ENCODE measurements around the gene ARSJ.
A peak's percentile ranks its signal among the peaks of the same experiment; 100 is the strongest.

ARSJ gene

GRCh38 chr4:113901994-113902787 lies 77.3 kb downstream of the ARSJ start:
- DNase-seq, result peak; percentile 19

- no peak for DNase-seq
Observed at GRCh38 chr4:113899271-113900070, 80.0 kb downstream of the ARSJ start.

- DNase-seq, result no peak
Observed at GRCh38 chr4:113893546-113893945, 85.9 kb downstream of the ARSJ start.

GRCh38 chr4:113888006-113888405 lies 91.4 kb downstream of the ARSJ start:
- no peak for DNase-seq

DNA sequence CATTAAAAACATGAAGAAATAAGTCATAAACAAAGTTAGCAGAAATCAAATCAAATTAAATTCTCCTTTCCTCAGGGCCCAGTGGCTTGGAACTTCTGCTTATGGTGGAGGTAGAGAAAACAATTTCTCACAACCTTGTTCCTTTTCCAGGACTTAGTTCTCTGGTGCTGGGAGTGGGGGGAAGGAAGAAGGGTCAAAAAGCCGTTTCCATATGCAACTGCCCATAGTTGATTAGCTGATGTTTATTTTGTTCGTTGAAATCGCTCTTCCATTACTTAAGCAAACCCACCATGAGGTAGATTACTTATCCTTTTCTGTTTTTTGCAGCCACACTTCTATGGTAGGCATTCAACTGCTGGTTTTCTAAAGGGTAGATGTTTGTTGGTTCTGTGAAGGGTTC lies 94.2 kb downstream of the ARSJ start:
- no peak for DNase-seq

DNA sequence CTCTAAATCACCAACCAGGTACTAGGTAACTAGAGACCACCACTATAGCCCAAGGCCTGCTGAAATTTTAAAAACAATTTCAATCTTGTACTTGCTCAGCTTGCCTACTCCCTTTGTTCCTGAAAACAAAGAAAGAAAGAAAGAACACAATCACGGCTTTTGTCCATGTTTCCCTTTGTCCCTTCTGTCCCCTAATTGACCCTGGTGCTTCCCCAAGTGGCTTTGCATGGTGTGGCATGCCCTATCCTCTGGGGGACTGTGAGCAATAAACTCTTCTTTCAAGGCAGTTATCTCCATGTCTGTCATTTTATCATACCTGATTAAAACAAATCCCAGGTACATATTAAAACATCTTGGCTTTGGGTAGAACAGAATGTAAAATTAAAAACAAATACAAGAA lies 94.8 kb downstream of the ARSJ start:
- DNase-seq, result no peak

DNA sequence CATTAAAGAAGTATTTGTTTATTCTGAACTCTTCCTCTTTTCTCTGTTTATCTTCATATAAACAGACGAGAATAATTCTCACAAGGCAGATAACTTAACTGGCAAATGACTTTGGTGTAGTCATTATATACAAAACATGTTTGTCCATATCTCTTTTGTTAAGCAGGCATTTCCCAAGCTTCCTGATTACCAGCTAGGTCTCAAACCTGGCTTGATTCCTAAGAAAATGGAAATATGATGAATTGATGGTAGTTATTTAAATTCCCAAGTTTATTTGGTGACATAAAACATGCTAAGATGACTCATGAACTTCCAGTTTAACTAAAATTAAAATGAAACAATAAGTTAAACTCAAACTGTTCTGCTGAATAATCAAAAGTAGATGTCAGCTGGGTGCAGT lies 96.8 kb downstream of the ARSJ start:
- no peak for DNase-seq

- no peak for DNase-seq
Observed at GRCh38 chr4:113881256-113881655, 98.2 kb downstream of the ARSJ start.

- no peak for DNase-seq
Observed at GRCh38 chr4:113880240-113881028, 99.0 kb downstream of the ARSJ start.

GRCh38 chr4:113878668-113879067 lies 100.8 kb downstream of the ARSJ start:
- peak; percentile 10 for DNase-seq

- no peak for DNase-seq
Observed at GRCh38 chr4:113874480-113874879, 105.0 kb downstream of the ARSJ start.

DNA sequence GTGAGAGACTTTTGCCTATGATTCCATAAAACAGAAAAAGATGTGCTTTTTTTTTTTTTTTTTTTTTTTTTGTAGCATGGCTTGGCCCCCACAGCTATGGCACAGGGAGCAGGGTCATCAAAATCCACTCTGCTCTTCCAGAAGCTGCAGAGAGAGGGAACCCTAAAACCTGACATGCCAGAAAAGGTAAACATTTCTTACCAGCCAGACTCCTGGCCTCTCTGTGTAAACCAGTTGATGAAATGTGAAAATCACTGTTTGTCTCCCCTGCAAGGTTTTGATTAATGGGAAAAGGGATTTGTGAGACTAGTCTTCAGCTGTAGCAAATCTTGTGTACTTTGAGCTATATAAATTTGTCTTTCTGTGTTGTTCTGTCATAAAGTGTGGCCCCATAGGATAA lies 105.9 kb downstream of the ARSJ start:
- DNase-seq, result no peak

- DNase-seq, result no peak
Observed at GRCh38 chr4:113872426-113873260, 106.8 kb downstream of the ARSJ start.

DNA sequence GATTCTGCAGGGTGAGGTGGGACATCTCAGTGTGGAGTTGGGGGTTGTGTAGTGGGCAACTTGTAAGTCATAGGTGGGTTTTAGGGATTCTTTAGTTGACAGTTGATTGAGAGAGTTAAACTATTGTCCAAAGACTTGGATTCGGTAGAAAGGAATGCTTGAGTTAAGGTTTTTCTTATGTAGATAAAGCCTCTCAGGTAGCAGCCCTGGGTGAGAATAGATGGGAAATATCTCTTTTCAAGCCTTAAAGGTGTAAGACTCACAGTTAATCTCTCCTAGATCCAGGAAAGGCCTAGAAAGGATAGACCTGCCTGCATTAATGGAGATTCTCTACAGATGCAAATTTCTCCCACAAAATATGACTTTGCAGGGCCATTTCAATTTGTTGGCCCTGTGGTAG lies 108.4 kb downstream of the ARSJ start:
- DNase-seq, result no peak

- DNase-seq, result no peak
Observed at GRCh38 chr4:113869743-113870375, 109.6 kb downstream of the ARSJ start.

GRCh38 chr4:113866611-113867010 lies 112.8 kb downstream of the ARSJ start:
- no peak for DNase-seq

- DNase-seq, result no peak
Observed at GRCh38 chr4:113858924-113859323, 120.5 kb downstream of the ARSJ start.

GRCh38 chr4:113851816-113852215 lies 127.6 kb downstream of the ARSJ start:
- DNase-seq, result no peak
